PC-3 (cell line): ENCODE results near the gene TMEM163.

Experiments used
- CTCF ChIP-seq: fragments of 300-600 bp; sonication (generic); conservative IDR thresholded peaks from 2 replicates; pipeline ENCODE4 v1.5.1; 2017; ENCODE audit warnings: antibody characterized with exemption, low read depth, mild to moderate bottlenecking, low read length
- EZH2 ChIP-seq: fragments of 300-600 bp; sonication (generic); IDR thresholded peaks from one replicate; pipeline ENCODE4 v1.6.1; 2017; ENCODE audit warnings: antibody characterized with exemption, mild to moderate bottlenecking, low read length; ENCODE audit not compliant: unreplicated experiment

DNA sequence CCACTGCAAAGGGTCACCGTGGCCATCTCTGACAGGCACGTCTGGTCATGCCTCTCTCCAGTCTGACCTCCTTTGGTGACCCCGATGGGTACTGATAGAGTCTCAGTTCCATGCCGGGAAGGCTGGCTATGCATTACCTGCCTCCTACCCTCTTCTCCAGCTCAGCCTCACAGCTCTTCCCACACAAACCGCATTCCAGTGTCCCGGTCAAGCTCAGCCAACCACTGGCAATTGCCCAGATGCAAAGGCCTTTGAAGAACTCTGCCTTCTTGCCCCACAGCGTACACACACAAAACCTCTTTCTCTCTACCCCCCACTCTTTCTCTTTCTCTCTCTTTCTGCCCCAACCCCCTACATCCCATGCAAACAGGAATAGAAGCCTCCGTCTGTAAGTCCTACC is 37.6 kb downstream of the TMEM163 start:
- TF ChIP-seq CTCF = no peak
- no peak for TF ChIP-seq EZH2
